Trophoblast cell (in vitro differentiated cells and primary cell): ENCODE results near the gene KIAA1143.
A peak's percentile ranks its signal among the peaks of the same experiment; 100 is the strongest.

Source experiments
- DNase-seq, 2 donors: peaks; one replicate each; pipeline ENCODE4 v3.0.0-alpha.2; 2016
- H2AFZ ChIP-seq: 2 replicates; pipeline ENCODE4 v1.6.1; 2013; ENCODE audit warnings: low read length, moderate library complexity, mild to moderate bottlenecking; ENCODE audit not compliant: insufficient read depth, poor library complexity
- H2AK5ac ChIP-seq: 2 replicates; pipeline ENCODE4 v1.6.1; 2013; ENCODE audit warnings: mild to moderate bottlenecking, low read length
- H2BK120ac ChIP-seq: 2 replicates; pipeline ENCODE4 v1.6.1; 2013; ENCODE audit warnings: low read length, mild to moderate bottlenecking, moderate library complexity; ENCODE audit not compliant: insufficient read depth, poor library complexity
- H2BK12ac ChIP-seq: 2 replicates; pipeline ENCODE4 v1.6.1; 2013; ENCODE audit warnings: mild to moderate bottlenecking, low read length, moderate library complexity
- H2BK5ac ChIP-seq: 2 replicates; pipeline ENCODE4 v1.6.1; 2013; ENCODE audit warnings: low read length, low read depth, moderate library complexity, mild to moderate bottlenecking; ENCODE audit not compliant: poor library complexity
- H3K14ac ChIP-seq: 2 replicates; pipeline ENCODE4 v1.6.1; 2013; ENCODE audit warnings: mild to moderate bottlenecking, low read length
- H3K18ac ChIP-seq: 2 replicates; pipeline ENCODE4 v1.6.1; 2013; ENCODE audit warnings: mild to moderate bottlenecking, low read length
- H3K23ac ChIP-seq: 2 replicates; pipeline ENCODE4 v1.6.1; 2013; ENCODE audit warnings: low read length
- H3K27ac ChIP-seq: 2 replicates; pipeline ENCODE4 v1.5.1; 2013; ENCODE audit warnings: low read depth, mild to moderate bottlenecking, inconsistent platforms, low read length, moderate library complexity
- H3K27me3 ChIP-seq: 2 replicates; pipeline ENCODE4 v1.6.1; 2013; ENCODE audit warnings: inconsistent platforms, mild to moderate bottlenecking, low read length, moderate library complexity; ENCODE audit not compliant: insufficient read depth
- H3K36me3 ChIP-seq, 2 experiments: 1 replicate in 1 of 2; 2 replicates in 1 of 2; pipeline ENCODE4 v1.6.1; 2013; ENCODE audit warnings: low read length in 2 of 2, mild to moderate bottlenecking in 2 of 2, moderate library complexity in 1 of 2; ENCODE audit not compliant: insufficient read depth in 2 of 2, control insufficient read depth in 1 of 2
- H3K4ac ChIP-seq: 2 replicates; pipeline ENCODE4 v1.6.1; 2013; ENCODE audit warnings: low read depth, mild to moderate bottlenecking, low read length, moderate library complexity
- H3K4me1 ChIP-seq, 2 experiments: 1 replicate in 1 of 2; 2 replicates in 1 of 2; pipeline ENCODE4 v1.6.1; 2013; ENCODE audit warnings: low read length in 2 of 2, mild to moderate bottlenecking in 2 of 2, moderate library complexity in 1 of 2; ENCODE audit not compliant: insufficient read depth in 2 of 2, control insufficient read depth in 1 of 2
- H3K4me2 ChIP-seq: 2 replicates; pipeline ENCODE4 v1.6.1; 2013; ENCODE audit warnings: inconsistent platforms, mild to moderate bottlenecking, low read length, moderate library complexity
- H3K4me3 ChIP-seq: 2 replicates; pipeline ENCODE4 v1.5.1; 2013; ENCODE audit warnings: mild to moderate bottlenecking, low read depth, low read length, inconsistent platforms
- H3K79me1 ChIP-seq: one replicate; pipeline ENCODE4 v1.6.1; 2013; ENCODE audit warnings: low read length
- H3K79me2 ChIP-seq: 2 replicates; pipeline ENCODE4 v1.6.1; 2013; ENCODE audit warnings: low read length, mild to moderate bottlenecking; ENCODE audit not compliant: control insufficient read depth, insufficient read depth, poor library complexity
- H3K9ac ChIP-seq: 2 replicates; pipeline ENCODE4 v1.6.1; 2013; ENCODE audit warnings: mild to moderate bottlenecking, low read length
- H3K9me3 ChIP-seq: 2 replicates; pipeline ENCODE4 v1.6.1; 2013; ENCODE audit warnings: low read depth, mild to moderate bottlenecking, control low read depth, inconsistent platforms, low read length; ENCODE audit not compliant: insufficient read depth
- H4K12ac ChIP-seq: 2 replicates; pipeline ENCODE4 v1.6.1; 2013; ENCODE audit warnings: low read depth, mild to moderate bottlenecking, low read length, moderate library complexity
- H4K8ac ChIP-seq: 2 replicates; pipeline ENCODE4 v1.6.1; 2013; ENCODE audit warnings: low read depth, mild to moderate bottlenecking, low read length, moderate library complexity
- H4K91ac ChIP-seq: one replicate; pipeline ENCODE4 v1.6.1; 2013; ENCODE audit warnings: low read depth, mild to moderate bottlenecking, low read length, moderate library complexity
- WGBS: extraction: QIAGEN DNeasy Blood & Tissue Kit; methylation state at CpG from one replicate; pipeline ENCODE4 v1.1.7; 2013; ENCODE audit warnings: missing lambda C conversion rate; ENCODE audit not compliant: insufficient read length, insufficient coverage; ENCODE audit errors: extremely low coverage; 5-methylcytosine and 5-hydroxymethylcytosine counted together

Gene KIAA1143

DNA sequence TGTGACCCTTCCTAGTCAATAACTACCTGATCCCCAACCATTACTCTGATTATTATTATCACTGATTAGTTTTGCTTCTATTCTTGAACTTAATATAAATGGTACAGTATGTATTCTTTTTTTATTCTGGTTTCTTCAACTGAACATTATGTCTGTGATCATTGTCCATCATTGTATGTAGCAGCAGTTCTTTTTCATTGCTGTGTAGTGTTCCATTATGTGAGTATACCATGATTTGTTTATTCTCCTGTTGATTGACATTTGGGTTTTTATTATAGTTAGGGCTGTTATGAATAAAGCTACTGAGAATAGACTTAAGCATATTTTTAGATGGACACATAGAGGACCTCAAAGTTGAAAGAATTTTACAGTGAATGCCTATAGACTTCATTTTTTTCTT, 2.8 kb upstream of the KIAA1143 start:
- Histone ChIP-seq H3K4me1 (no peaks in the 10 kb centered on the region), H3K4ac (no peak overlapping the region), H3K27me3 (no peaks in the 10 kb centered on the region), H3K18ac (no peak overlapping the region), H2BK12ac (no peak overlapping the region), H3K36me3 (peaks cover 0 to 4% of the 10 kb centered on the region in 2 experiments), H4K8ac (no peak overlapping the region), H3K79me1 (peaks cover 7% of the 10 kb centered on the region), H3K14ac (no peak overlapping the region), H4K12ac (no peak overlapping the region), H2AFZ (no peak overlapping the region), H2BK5ac (no peak overlapping the region), H3K4me3 (no peak overlapping the region), H2BK120ac (no peak overlapping the region), H2AK5ac (no peak overlapping the region), H3K9me3 (peaks cover 5% of the 10 kb centered on the region), H3K9ac (no peak overlapping the region), H3K4me2 (no peak overlapping the region), H4K91ac (no peak overlapping the region), H3K79me2 (peaks cover 9% of the 10 kb centered on the region), H3K23ac (no peak overlapping the region), H3K27ac (no peak overlapping the region)
- no peak for DNase-seq

DNA sequence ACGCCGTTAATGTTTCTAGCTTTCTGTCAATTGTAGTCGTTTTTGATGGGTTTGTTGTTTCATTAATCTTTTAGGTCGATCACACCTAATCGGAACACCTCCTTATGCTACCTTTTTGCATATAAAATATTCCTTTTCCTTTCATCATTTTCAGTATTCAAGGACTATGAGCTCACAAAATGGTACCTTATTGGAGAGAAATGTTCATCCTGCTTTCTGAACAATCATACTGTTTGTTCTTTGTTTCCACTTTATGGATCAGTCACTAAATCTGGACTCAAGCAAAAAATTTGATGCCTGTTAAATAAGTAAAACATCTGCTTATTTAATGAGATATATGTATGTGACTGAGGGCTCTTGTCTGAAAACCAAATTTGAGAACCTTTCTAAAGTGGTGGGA, 1.3 kb upstream of the KIAA1143 start:
- Histone ChIP-seq H2AFZ (no peak overlapping the region), H3K4me3 (no peak overlapping the region), H4K8ac (no peak overlapping the region), H2BK120ac (no peak overlapping the region), H4K12ac (no peak overlapping the region), H3K9me3 (peaks cover 4% of the 10 kb centered on the region), H3K18ac (no peak overlapping the region), H3K23ac (no peak overlapping the region), H3K79me2 (peaks cover 9% of the 10 kb centered on the region), H4K91ac (no peak overlapping the region), H3K14ac (no peak overlapping the region), H3K4me2 (peak overlapping the region; percentile 85), H2BK5ac (no peak overlapping the region), H3K36me3 (peaks cover 4 to 7% of the 10 kb centered on the region in 2 experiments), H3K4me1 (no peaks in the 10 kb centered on the region), H3K27me3 (no peaks in the 10 kb centered on the region), H3K9ac (no peak overlapping the region), H2AK5ac (no peak overlapping the region), H3K27ac (no peak overlapping the region), H2BK12ac (no peak overlapping the region), H3K4ac (no peak overlapping the region), H3K79me1 (peaks cover 7% of the 10 kb centered on the region)
- no CpG with 5 or more reads among the region's 5 CpGs for WGBS
- no peak for DNase-seq

DNA sequence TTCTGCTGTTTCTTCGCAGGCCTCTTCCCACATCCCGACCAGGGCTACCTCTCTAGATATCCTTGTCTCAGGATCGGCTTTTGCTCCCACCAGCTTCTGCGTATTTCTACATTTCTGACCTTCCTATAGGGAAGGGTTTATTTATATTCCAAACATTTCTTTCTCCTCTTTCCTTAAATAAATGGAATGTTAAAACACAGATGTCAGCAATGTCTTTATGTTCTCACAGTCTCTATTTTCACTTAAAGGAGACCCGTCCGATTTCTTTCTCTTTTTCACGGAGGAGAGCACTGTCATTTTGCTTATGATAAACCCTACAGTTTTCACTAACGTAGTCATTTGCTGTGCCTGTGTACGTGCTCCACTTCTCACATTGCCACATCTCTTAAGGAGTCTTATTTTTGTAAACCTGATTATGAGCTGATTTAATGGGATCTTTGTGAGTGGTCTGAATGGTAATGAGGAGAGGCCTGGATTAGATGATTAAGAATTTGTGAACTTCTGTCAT, 805 bp upstream of the KIAA1143 start:
- WGBS, result no CpG with 5 or more reads among the region's 9 CpGs

DNA sequence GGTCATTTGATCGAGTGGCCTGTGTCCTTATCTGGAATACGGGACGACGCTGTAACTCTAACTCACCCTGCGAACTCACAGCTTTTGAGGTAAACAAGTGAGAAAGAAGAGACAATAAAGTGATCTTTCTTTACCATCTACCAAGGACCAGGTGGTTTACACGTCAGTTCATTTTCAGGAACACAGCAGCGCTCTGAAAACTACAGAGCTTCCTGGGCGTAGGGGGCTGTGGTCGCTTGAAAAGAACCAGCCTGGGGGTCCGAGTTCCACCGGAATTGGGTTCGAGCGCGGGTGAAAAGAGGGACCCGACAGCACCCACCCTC, 357 bp downstream of the KIAA1143 start:
- Histone ChIP-seq H3K4me1 (no peaks in the 10 kb centered on the region), H4K91ac (peak overlapping the region; percentile 64), H2AK5ac (peak overlapping the region; percentile 39), H2BK12ac (no peak overlapping the region), H3K4me3 (peak overlapping the region; percentile 85), H3K36me3 (peaks cover 7% of the 10 kb centered on the region in 2 experiments), H4K12ac (peak overlapping the region; percentile 71), H2BK5ac (peak overlapping the region; percentile 57), H2BK120ac (peak overlapping the region; percentile 49), H3K27ac (no peak overlapping the region), H3K27me3 (no peaks in the 10 kb centered on the region), H3K79me1 (peaks cover 7% of the 10 kb centered on the region), H4K8ac (peak overlapping the region; percentile 88), H3K23ac (no peak overlapping the region), H3K9ac (peak overlapping the region; percentile 83), H3K9me3 (peaks cover 2% of the 10 kb centered on the region), H2AFZ (peak overlapping the region; percentile 89), H3K14ac (peak overlapping the region; percentile 55), H3K79me2 (peaks cover 9% of the 10 kb centered on the region), H3K18ac (peak overlapping the region; percentile 30), H3K4me2 (peak overlapping the region; percentile 87), H3K4ac (peak overlapping the region; percentile 69)
- no peak for DNase-seq
- WGBS, result no CpG with 5 or more reads among the region's 15 CpGs

More for the DNA sequence above, 805 bp upstream of the KIAA1143 start:
- Histone ChIP-seq H3K23ac (no peak overlapping the region), H2BK5ac (peak overlapping the region; percentile 71), H2AFZ (peak overlapping the region; percentile 77), H2AK5ac (no peak overlapping the region), H3K36me3 (peaks cover 4 to 11% of the 10 kb centered on the region in 2 experiments), H3K27ac (no peak overlapping the region), H3K4me1 (no peaks in the 10 kb centered on the region), H3K4me2 (peak overlapping the region; percentile 85), H4K8ac (peak overlapping the region; percentile 75), H3K9ac (peak overlapping the region; percentile 84), H3K27me3 (no peaks in the 10 kb centered on the region), H3K4me3 (peak overlapping the region; percentile 85), H3K4ac (no peak overlapping the region), H3K14ac (peak overlapping the region; percentile 46), H3K9me3 (peaks cover 4% of the 10 kb centered on the region), H3K79me1 (peaks cover 7% of the 10 kb centered on the region), H4K12ac (peak overlapping the region; percentile 22), H2BK120ac (peak overlapping the region; percentile 52), H2BK12ac (no peak overlapping the region), H3K79me2 (peaks cover 9% of the 10 kb centered on the region), H4K91ac (no peak overlapping the region), H3K18ac (peak overlapping the region; percentile 77)
- DNase-seq, result peak in 1 of 2 donors; percentile 2
